Muscle layer of colon (tissue), 2 donors: ENCODE results near the gene WWOX.

Source experiments
- H3K27ac ChIP-seq: one replicate; pipeline ENCODE4 v1.7.0; 2013; ENCODE audit warnings: low read depth, mild to moderate bottlenecking, low read length, moderate library complexity
- H3K27me3 ChIP-seq, 2 donors: one replicate each; pipeline ENCODE4 v1.7.0; 2013; ENCODE audit warnings: low read length in 2 of 2, mild to moderate bottlenecking in 2 of 2; ENCODE audit not compliant: insufficient read depth in 2 of 2, control insufficient read depth in 1 of 2
- H3K36me3 ChIP-seq: one replicate; pipeline ENCODE4 v1.7.0; 2013; ENCODE audit warnings: mild to moderate bottlenecking, low read length; ENCODE audit not compliant: insufficient read depth
- H3K4me1 ChIP-seq: one replicate; pipeline ENCODE4 v1.7.0; 2013; ENCODE audit warnings: mild to moderate bottlenecking, low read length; ENCODE audit not compliant: insufficient read depth
- H3K4me3 ChIP-seq, 2 donors: one replicate each; pipeline ENCODE4 v1.7.0; 2013; ENCODE audit warnings: low read length in 2 of 2, low read depth in 1 of 2, mild to moderate bottlenecking in 1 of 2, moderate library complexity in 1 of 2
- H3K9ac ChIP-seq: one replicate; pipeline ENCODE4 v1.7.0; 2013; ENCODE audit warnings: low read length
- H3K9me3 ChIP-seq: one replicate; pipeline ENCODE4 v1.7.0; 2013; ENCODE audit warnings: mild to moderate bottlenecking, low read length
- donor health status: abdominal sarcoma.
- donor health status: Adenocarcinoma of cecum.

The WWOX gene

DNA sequence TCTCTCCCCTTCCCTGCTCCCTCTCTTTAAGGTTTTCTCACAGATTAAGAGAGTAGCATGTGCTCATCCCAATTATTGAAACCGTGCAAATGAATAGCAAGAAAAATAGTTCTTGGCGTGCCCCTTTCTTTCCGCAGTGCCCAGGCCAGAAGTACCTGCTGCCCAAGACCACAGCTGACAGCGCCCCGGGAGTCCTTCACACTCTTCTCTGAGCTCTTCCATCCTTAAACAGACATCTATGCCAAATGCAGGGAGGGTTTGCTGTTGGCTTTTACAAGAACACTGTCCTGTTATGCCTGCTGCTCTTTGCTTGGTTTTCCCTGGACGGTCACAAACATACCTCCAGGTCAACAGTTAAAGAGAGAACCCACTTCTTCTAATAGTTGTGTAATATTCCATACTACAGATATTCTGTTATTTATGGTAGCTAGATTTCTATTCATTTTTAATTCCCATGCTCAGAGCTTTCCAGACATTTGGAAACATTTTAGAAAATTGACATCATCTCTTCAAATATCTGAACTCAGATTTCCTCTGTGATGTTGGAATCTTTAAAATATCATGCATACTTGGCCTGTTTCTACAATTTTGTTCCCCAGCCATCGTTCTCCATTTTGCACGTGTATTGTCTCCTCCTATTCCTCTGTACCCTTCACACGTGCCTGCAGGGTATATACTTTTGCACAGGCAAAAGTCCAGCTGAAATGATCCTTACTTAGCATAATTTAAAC lies 416.7 kb downstream of the WWOX start:
- no peak overlapping the region for H3K9ac ChIP-seq
- no peak overlapping the region for H3K27ac ChIP-seq
- H3K9me3 ChIP-seq: no peaks in the 10 kb centered on the region
- H3K36me3 ChIP-seq: no peaks in the 10 kb centered on the region
- H3K4me1 ChIP-seq: no peaks in the 10 kb centered on the region
- no peaks in the 10 kb centered on the region for H3K27me3 ChIP-seq
- H3K4me3 ChIP-seq: no peak overlapping the region

- Histone ChIP-seq H3K4me1 (no peaks in the 10 kb centered on the region), H3K27ac (no peak overlapping the region), H3K4me3 (no peak overlapping the region), H3K36me3 (no peaks in the 10 kb centered on the region), H3K27me3 (no peaks in the 10 kb centered on the region), H3K9me3 (no peaks in the 10 kb centered on the region), H3K9ac (no peak overlapping the region)
Measured at GRCh38 chr16:78519896-78520295, 420.4 kb downstream of the WWOX start.

GRCh38 chr16:78520470-78520869 lies 421.0 kb downstream of the WWOX start:
- H3K4me1 ChIP-seq: no peaks in the 10 kb centered on the region

DNA sequence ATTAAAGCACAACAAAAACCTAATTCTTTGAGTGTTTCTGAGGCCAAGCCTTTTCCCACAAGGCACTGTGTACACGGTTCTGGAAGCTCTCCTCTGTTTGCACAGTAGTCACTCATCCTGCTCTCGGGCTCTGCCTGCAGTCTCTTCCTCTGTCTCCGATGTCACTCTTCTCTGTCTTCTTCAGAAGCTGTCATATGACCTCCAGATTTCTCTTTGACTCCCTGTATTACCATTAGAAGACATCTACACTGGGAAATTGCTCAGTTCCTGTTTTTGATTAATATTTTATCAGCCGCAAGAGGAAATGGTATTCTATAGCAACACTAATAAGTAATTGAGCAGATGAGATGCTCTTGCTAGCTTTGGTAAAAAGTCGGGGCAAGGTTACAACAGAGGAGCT lies 422.9 kb downstream of the WWOX start:
- no peak overlapping the region for H3K27ac ChIP-seq
- no peaks in the 10 kb centered on the region for H3K4me1 ChIP-seq
- H3K36me3 ChIP-seq: no peaks in the 10 kb centered on the region
- H3K9me3 ChIP-seq: no peaks in the 10 kb centered on the region
- no peaks in the 10 kb centered on the region for H3K27me3 ChIP-seq
- no peak overlapping the region for H3K4me3 ChIP-seq
- no peak overlapping the region for H3K9ac ChIP-seq

More at GRCh38 chr16:78520470-78520869, 421.0 kb downstream of the WWOX start:
- H3K4me3 ChIP-seq: no peak overlapping the region
- H3K36me3 ChIP-seq: no peaks in the 10 kb centered on the region
- no peaks in the 10 kb centered on the region for H3K9me3 ChIP-seq
- H3K27ac ChIP-seq: no peak overlapping the region
- H3K27me3 ChIP-seq: no peaks in the 10 kb centered on the region
- no peak overlapping the region for H3K9ac ChIP-seq

DNA sequence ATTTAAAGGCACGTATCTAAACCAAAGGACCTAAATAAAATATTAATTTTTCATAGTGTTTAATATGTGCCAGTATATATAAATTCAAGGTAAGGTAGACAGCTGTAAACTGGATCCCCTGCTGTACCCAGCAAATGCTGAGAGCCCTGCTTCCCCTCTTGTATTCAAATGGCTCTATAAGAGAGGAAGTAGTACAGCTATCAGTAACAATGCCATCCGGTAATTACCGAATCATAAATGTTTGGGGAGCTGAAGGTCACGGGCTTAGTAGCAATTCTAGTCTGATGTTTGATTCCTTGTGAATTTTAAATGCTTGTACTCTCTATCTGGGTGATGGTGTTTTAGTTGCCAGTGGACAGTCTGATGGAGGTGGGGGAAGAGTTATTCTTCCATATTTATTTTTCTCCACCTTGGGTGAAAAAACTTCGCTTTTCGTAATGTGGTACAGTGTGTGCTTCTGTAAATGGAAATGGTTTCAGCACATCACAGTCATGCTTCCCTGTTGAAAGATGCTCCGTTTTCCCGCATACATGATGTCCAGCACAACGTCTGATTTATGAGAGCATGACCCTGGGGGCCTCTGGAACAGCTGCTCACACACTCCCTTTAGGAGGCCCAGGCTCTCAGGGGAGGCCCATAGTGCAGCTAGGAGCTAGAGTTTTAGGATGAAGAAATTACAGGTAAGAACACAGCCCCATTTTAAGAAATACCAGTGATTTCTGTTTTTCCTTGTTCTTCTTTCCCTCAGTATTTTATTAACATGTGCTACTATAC lies 423.9 kb downstream of the WWOX start:
- Histone ChIP-seq H3K4me1 (no peaks in the 10 kb centered on the region), H3K27ac (no peak overlapping the region), H3K9me3 (no peaks in the 10 kb centered on the region), H3K9ac (no peak overlapping the region), H3K36me3 (no peaks in the 10 kb centered on the region), H3K4me3 (no peak overlapping the region), H3K27me3 (no peaks in the 10 kb centered on the region)

- Histone ChIP-seq H3K36me3 (no peaks in the 10 kb centered on the region), H3K4me1 (no peaks in the 10 kb centered on the region), H3K4me3 (no peak overlapping the region), H3K9ac (no peak overlapping the region), H3K9me3 (no peaks in the 10 kb centered on the region), H3K27ac (no peak overlapping the region), H3K27me3 (no peaks in the 10 kb centered on the region)
Measured at GRCh38 chr16:78524066-78524595, 424.7 kb downstream of the WWOX start.

GRCh38 chr16:78528265-78528664 lies 428.8 kb downstream of the WWOX start:
- H3K9ac ChIP-seq: no peak overlapping the region
- no peaks in the 10 kb centered on the region for H3K4me1 ChIP-seq
- H3K36me3 ChIP-seq: no peaks in the 10 kb centered on the region
- H3K27me3 ChIP-seq: no peaks in the 10 kb centered on the region
- H3K9me3 ChIP-seq: no peaks in the 10 kb centered on the region
- no peak overlapping the region for H3K4me3 ChIP-seq
- H3K27ac ChIP-seq: no peak overlapping the region

DNA sequence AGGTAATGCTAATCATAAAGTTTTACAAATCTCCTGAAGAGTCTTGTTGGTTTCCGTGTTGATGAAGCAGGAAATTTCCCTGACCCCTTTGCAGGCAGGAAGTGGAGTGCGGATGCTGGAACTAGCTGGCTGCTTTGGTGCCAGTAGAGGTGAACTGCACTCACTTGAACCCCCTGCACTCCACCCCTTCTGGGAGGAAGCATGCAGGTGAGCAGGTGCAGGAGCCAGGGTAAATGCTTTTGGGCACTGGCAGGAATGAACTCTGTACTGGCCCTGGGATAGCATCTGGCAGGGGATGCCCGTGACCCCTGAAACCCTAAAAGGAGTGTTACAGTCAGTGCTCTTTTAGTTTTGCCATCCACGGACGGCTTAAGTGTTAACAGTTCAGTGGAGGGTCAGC lies 430.4 kb downstream of the WWOX start:
- Histone ChIP-seq H3K27ac (no peak overlapping the region), H3K4me1 (no peaks in the 10 kb centered on the region), H3K36me3 (no peaks in the 10 kb centered on the region), H3K9ac (no peak overlapping the region), H3K9me3 (no peaks in the 10 kb centered on the region), H3K4me3 (no peak overlapping the region), H3K27me3 (no peaks in the 10 kb centered on the region)

DNA sequence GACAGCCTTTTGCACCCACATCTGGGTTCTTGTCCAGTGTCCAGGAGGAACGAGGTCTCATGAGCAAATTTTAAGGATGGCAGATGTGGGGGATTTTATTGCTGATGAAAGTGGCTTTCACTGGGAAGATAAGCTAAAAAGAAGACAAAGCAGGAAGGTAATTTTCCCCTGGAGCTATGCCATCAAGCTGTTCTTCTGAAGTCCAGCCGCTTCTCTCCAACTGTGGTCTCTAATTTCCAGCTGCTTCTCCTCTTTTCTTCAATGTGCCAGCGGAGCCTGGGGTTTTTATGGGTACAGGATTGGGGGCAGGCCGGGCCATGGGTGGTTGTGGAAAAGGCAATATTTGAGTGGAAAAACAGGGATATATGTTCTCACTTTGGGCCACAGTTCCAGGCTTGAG lies 430.8 kb downstream of the WWOX start:
- no peak overlapping the region for H3K27ac ChIP-seq
- no peaks in the 10 kb centered on the region for H3K27me3 ChIP-seq
- no peaks in the 10 kb centered on the region for H3K4me1 ChIP-seq
- no peak overlapping the region for H3K4me3 ChIP-seq
- no peak overlapping the region for H3K9ac ChIP-seq
- no peaks in the 10 kb centered on the region for H3K36me3 ChIP-seq
- no peaks in the 10 kb centered on the region for H3K9me3 ChIP-seq

- Histone ChIP-seq H3K4me3 (no peak overlapping the region), H3K9me3 (no peaks in the 10 kb centered on the region), H3K27me3 (no peaks in the 10 kb centered on the region), H3K9ac (no peak overlapping the region), H3K27ac (no peak overlapping the region), H3K36me3 (no peaks in the 10 kb centered on the region), H3K4me1 (no peaks in the 10 kb centered on the region)
Measured at GRCh38 chr16:78535098-78535497, 435.6 kb downstream of the WWOX start.

- H3K9me3 ChIP-seq: no peaks in the 10 kb centered on the region
- no peak overlapping the region for H3K27ac ChIP-seq
- H3K4me3 ChIP-seq: no peak overlapping the region
- H3K36me3 ChIP-seq: no peaks in the 10 kb centered on the region
- no peaks in the 10 kb centered on the region for H3K4me1 ChIP-seq
- no peak overlapping the region for H3K9ac ChIP-seq
- H3K27me3 ChIP-seq: no peaks in the 10 kb centered on the region
Measured at GRCh38 chr16:78537511-78537910, 438.1 kb downstream of the WWOX start.
